Measurements from ENCODE around the gene BRCA1.
A peak's percentile ranks its signal among the peaks of the same experiment; 100 is the strongest.

BRCA1 gene

DNA sequence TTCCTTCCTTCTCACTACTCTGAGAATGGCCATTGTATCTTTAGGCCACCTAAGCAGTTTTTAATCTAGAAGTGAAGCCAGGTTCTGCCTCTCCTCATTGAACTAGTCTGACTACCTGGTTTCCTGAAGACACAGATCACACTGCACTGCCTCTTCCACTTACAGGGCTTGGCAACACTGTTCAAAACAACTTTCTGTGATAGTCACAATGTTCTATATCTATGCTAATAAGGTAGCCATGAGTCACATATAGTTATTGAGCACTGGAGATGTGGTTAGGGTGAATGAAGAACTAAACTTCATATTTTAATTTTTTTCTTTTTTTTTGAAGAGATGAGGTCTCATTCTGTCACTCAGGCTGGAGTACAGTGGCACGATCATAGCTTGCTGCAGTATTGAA lies 73.2 kb downstream of the BRCA1 start:
- no peak for DNase-seq

DNA sequence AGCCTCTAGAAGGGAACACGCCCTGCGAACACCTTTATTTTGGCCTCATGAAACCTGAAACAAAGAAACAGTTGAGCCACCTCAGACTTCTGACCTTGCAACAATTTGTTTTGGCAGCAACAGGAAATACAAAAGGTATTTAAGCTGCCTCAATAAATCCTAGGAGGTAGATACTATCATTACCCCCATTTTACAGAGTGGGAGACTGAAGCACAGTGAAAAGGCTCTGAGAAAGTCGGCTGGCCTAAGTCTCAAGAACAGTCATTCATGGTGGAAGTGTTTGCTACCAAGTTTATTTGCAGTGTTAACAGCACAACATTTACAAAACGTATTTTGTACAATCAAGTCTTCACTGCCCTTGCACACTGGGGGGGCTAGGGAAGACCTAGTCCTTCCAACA lies 81.1 kb downstream of the BRCA1 start:
- Mint-ChIP-seq H3K27me3 (ENCODE audit: low read depth, poor library complexity) (no peaks in the 10 kb centered on the region), H3K9me3 (no peaks in the 10 kb centered on the region), H3K4me3 (no peak overlapping the region), H3K36me3 (ENCODE audit: low read depth) (peaks cover 24% of the 10 kb centered on the region), H3K4me1 (peaks cover 28% of the 10 kb centered on the region), H3K27ac (no peak overlapping the region)
- DNase-seq, result no peak
- TF ChIP-seq, protein P1, sequence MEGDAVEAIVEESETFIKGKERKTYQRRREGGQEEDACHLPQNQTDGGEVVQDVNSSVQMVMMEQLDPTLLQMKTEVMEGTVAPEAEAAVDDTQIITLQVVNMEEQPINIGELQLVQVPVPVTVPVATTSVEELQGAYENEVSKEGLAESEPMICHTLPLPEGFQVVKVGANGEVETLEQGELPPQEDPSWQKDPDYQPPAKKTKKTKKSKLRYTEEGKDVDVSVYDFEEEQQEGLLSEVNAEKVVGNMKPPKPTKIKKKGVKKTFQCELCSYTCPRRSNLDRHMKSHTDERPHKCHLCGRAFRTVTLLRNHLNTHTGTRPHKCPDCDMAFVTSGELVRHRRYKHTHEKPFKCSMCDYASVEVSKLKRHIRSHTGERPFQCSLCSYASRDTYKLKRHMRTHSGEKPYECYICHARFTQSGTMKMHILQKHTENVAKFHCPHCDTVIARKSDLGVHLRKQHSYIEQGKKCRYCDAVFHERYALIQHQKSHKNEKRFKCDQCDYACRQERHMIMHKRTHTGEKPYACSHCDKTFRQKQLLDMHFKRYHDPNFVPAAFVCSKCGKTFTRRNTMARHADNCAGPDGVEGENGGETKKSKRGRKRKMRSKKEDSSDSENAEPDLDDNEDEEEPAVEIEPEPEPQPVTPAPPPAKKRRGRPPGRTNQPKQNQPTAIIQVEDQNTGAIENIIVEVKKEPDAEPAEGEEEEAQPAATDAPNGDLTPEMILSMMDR (IDR thresholded peaks at IDR 0.05), result no peak

More for the DNA sequence above, 73.2 kb downstream of the BRCA1 start:
- no peak overlapping the region for H3K27ac Mint-ChIP-seq
- H3K4me3 Mint-ChIP-seq, result no peak overlapping the region
- no peaks in the 10 kb centered on the region for H3K9me3 Mint-ChIP-seq
- H3K27me3 Mint-ChIP-seq (ENCODE audit: low read depth, poor library complexity), result peaks cover 3% of the 10 kb centered on the region
- TF ChIP-seq, protein P1 (IDR thresholded peaks at IDR 0.05), result no peak
- H3K36me3 Mint-ChIP-seq (ENCODE audit: low read depth), result peaks cover 70% of the 10 kb centered on the region
- no peaks in the 10 kb centered on the region for H3K4me1 Mint-ChIP-seq

DNA sequence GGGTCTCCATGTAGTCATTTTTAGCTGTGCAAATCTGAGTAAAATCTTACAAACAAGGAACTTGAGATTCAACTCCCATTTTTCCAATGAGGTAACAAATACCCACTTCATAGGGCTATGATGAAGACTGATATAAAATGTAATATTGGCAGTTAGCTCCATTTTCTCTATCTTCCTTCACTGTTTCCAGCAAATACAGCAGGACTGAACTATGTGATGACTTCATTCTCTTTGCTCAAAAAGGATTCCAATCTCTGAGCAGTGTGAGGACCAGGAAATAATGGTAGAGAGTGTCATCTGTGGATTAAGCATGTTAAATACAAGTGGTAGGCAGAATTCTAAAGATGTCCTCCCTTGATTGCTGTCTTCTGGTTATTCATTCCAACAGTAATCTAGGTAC lies 81.9 kb downstream of the BRCA1 start:
- Mint-ChIP-seq H3K27me3 (ENCODE audit: low read depth, poor library complexity) (no peaks in the 10 kb centered on the region), H3K4me1 (peaks cover 28% of the 10 kb centered on the region), H3K36me3 (ENCODE audit: low read depth) (peaks cover 20% of the 10 kb centered on the region), H3K4me3 (no peak overlapping the region), H3K9me3 (no peaks in the 10 kb centered on the region), H3K27ac (no peak overlapping the region)
- DNase-seq, result no peak
- TF ChIP-seq, protein P1 (IDR thresholded peaks at IDR 0.05), result no peak

DNA sequence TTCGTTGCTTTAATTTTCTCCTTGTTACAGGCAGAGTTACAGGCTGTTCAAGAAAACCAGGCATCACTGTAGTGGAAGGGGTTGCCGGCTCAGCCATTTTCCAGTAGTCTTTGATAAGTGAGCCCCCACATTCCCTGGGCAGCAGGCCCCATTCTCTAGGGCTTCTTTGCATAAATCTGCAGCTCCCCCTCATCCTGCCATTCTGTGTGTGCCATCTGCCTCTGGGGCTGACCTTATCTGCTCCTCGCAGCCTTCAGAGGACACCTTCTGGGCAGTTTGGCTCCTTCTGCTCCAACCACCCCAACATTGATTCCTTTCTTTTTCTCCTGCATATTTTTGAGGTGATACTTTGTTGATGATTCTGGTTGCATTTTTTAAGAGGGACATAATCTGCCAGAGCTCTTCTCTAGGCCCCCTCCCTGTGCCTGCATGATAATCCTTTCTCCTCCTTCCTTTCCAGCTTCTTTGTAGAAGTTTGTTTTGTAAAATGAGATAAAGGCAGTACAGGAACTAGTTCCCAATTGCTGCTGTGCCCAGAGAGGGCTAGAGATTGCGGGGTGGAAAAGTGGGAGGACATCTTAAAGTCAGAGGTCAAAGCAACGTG lies 83.0 kb downstream of the BRCA1 start:
- Mint-ChIP-seq H3K36me3 (ENCODE audit: low read depth) (peaks cover 9% of the 10 kb centered on the region), H3K4me3 (no peak overlapping the region)
- no peak for DNase-seq

DNA sequence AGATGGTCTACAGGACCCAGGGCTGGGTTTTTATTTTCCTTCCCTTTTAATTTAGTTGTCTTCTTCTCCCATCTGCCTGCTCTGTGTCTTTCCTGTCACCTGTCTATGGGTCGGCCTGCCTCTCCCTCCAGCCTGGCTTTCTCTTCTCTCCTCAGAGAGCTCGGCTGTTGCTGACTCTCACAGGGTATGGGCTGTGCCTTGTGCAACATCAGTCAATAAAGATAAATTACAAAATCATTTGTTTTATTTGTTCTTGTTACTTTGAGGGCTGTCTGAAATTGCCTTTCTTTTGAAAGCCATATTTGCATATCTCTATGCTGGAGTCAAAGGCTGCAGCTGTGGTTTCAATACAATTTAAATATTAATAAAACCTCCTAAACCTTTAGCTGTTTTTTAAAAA lies 84.5 kb downstream of the BRCA1 start:
- Mint-ChIP-seq H3K27me3 (ENCODE audit: low read depth, poor library complexity) (no peaks in the 10 kb centered on the region), H3K27ac (no peak overlapping the region), H3K36me3 (ENCODE audit: low read depth) (peaks cover 5% of the 10 kb centered on the region), H3K4me1 (peaks cover 47% of the 10 kb centered on the region), H3K9me3 (no peaks in the 10 kb centered on the region), H3K4me3 (no peak overlapping the region)
- no peak for DNase-seq
- TF ChIP-seq, protein P1 (IDR thresholded peaks at IDR 0.05), result no peak

More for the DNA sequence above, 83.0 kb downstream of the BRCA1 start:
- Mint-ChIP-seq H3K4me1 (peaks cover 36% of the 10 kb centered on the region), H3K9me3 (no peaks in the 10 kb centered on the region), H3K27me3 (ENCODE audit: low read depth, poor library complexity) (no peaks in the 10 kb centered on the region), H3K27ac (peak overlapping the region; percentile 83)
- TF ChIP-seq, protein P1 (IDR thresholded peaks at IDR 0.05), result no peak

DNA sequence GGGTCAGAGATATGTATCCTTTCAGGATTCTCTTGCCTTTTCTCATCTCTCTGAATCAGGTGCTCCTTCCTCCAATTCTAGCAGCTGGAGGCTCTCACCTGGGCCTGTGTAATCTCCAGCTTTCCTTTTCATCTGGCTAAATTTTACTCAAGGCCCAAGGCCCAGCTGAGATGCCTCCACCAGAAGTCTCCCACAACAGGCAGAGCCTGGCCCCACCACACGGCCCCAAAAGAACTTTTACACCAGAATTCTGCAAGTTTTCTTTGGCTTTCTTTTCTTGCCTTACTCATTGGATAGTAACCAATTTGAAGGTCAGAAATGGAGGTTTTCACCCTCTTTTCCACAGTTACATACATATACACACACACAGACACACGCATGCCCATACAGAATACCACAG lies 85.5 kb downstream of the BRCA1 start:
- Mint-ChIP-seq H3K9me3 (no peaks in the 10 kb centered on the region), H3K27ac (no peak overlapping the region), H3K36me3 (ENCODE audit: low read depth) (peaks cover 5% of the 10 kb centered on the region), H3K27me3 (ENCODE audit: low read depth, poor library complexity) (peaks cover 5% of the 10 kb centered on the region), H3K4me1 (peaks cover 57% of the 10 kb centered on the region), H3K4me3 (no peak overlapping the region)
- DNase-seq, result no peak
- TF ChIP-seq, protein P1 (IDR thresholded peaks at IDR 0.05), result no peak
